GM19468 (cell line): ENCODE results near the gene BNC2.

Experiments used
- ATAC-seq: cut with Tn5 transposase; IDR thresholded peaks from one replicate; pipeline ENCODE4 v1.9.1; 2021; ENCODE audit warnings: mild to moderate bottlenecking, moderate library complexity, moderate number of reproducible peaks; ENCODE audit not compliant: unreplicated experiment; ENCODE audit errors: extremely low read depth

The BNC2 gene

DNA sequence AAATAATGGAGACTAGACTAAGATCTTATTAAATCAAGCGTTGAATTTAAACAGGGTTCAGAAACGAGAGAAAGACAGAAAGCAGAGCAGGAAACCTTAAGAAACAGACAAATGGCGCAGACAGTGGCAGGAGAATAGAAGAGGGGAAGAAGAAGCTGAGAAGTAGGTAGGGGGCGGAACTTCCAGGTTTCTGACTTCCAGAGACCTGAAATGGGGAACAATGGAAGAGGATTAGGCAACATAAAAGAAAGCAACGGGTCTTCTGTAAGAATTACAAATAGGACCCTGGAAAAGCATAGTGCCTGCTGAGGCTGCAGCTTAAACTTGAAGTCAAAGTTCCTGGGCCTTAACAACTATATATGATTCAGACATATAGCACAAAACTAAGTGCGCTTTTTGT, 101.7 kb downstream of the BNC2 start:
- ATAC-seq: no peak

- no peak for ATAC-seq
Measured at GRCh38 chr9:16767366-16767765, 103.1 kb downstream of the BNC2 start.

- no peak for ATAC-seq
Measured at GRCh38 chr9:16763946-16764345, 106.5 kb downstream of the BNC2 start.

DNA sequence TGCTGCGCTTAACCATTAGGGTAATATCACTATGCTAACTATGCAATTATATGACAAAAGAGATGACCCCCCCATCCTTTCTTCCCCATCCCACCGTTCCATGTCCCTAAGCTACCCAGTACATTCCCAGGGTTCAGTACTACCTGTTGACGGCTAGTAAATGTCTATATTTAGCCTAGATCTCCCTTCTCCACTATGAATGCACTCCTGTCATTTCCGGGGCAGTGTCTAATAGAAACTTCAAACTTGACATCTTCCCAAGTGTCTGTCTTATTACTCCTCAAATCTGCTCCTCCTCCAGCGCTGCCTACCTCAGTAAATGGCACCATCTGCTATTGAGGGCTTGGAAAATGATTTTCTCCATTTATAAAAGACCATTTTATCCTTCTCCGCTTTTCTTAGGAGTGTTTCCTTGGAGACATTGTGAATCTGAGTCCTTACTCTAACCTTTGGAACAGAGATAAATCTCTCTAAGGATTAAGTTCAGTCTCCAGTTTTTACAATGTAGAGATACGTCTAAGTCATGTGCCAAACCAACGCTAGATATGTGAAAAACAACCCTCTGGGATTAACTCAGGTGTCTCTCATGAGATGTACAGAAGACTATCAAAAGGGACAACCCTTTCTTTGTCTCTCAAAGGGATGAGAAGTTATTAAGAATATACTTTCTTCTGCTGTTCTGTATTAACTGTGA, 114.9 kb downstream of the BNC2 start:
- no peak for ATAC-seq

DNA sequence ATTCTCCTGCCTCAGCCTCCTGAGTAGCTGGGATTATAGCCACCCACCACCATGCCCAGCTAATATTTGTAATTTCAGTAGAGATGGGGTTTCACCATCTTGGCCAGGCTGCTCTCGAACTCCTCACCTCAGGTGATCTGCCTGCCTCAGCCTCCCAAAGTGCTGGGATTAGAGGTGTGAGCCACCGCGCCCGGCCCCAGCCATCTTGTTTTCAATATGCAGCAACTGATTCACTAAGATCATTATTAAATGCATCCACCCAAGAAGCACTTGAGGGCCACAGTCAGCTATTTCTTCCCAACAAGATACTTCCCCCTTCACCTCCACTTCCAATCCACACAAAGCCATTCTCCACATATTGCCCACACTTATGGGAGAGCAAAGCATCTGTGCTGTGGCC, 115.8 kb downstream of the BNC2 start:
- ATAC-seq: no peak

DNA sequence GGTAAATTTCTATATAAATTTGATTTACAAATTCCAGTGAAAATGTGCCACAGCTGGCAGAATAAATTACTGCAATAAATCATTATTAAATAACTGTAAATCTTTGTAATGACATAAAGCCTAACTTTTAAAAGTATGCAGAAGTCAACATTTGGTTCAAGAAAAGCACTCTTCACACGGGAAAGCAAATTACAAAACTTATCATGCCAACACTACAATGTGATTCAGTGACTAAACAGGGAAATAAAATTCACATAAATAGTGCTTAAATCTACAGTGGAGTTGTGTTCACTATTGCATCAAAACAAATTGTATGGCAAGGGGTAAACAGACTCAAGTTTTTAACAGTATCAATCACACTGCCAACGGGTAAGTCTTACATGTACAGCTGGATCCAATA, 117.2 kb downstream of the BNC2 start:
- ATAC-seq: no peak

DNA sequence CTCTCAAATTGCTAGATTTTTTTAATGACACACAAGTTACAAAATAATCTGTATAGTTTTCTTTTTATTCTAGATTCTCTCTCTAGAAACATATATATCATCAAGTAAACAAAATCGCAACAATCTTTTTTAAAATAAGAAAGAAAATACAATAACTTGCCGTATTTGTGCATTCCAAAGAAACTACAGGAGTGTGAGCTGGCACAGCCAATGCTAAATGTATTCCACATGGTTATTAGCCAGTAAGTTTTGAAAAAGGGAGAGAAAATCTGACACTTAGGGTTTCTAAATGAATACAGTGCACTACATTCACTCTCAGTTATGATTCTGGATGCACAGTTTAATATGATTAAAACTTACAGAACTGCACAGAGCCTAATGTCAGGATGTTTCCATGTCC, 117.9 kb downstream of the BNC2 start:
- no peak for ATAC-seq

GRCh38 chr9:16750553-16750952, 119.9 kb downstream of the BNC2 start:
- ATAC-seq: no peak

DNA sequence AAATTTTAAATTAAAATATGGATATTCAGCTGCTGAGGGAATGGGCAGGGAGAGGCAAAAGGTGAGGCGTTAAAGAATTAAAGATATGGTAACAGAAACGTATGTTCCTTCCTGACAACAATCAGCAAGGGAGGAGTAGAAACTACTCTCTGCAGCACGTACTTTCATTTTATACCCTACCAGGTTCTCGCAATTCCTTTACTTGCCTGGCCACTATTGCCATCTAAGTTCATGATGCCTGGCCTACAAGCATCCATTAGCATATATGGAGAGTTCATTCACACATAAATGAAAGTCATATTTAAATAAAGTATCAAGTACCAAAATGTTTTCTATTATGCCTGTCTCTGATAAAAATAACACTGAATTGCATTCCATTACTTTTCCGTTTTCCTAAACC, 125.1 kb downstream of the BNC2 start:
- no peak for ATAC-seq

- ATAC-seq: no peak
Measured at GRCh38 chr9:16744394-16744793, 126.1 kb downstream of the BNC2 start.

GRCh38 chr9:16743375-16743774, 127.1 kb downstream of the BNC2 start:
- ATAC-seq: no peak

GRCh38 chr9:16735001-16735400, 135.5 kb downstream of the BNC2 start:
- no peak for ATAC-seq

DNA sequence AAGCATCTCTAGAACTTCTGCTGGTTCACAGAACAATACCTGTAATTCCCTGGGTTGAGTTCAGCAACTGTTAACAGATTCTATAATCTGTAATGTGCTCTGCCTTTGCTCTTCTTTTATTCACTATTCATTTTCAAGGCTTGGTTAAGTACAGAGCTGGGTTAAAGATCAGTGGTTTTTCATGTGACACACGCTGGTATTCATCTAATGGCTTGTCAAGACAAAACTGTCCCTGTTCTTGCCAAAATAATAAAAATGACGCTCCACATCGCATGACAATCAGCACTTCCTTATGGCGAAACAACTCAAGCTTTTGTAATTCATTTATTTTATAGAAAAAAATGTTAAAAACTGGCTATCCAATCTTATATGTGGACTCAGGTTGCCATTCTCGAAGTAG, 137.9 kb downstream of the BNC2 start:
- ATAC-seq: no peak

- ATAC-seq: no peak
Measured at GRCh38 chr9:16730162-16730561, 140.3 kb downstream of the BNC2 start.

DNA sequence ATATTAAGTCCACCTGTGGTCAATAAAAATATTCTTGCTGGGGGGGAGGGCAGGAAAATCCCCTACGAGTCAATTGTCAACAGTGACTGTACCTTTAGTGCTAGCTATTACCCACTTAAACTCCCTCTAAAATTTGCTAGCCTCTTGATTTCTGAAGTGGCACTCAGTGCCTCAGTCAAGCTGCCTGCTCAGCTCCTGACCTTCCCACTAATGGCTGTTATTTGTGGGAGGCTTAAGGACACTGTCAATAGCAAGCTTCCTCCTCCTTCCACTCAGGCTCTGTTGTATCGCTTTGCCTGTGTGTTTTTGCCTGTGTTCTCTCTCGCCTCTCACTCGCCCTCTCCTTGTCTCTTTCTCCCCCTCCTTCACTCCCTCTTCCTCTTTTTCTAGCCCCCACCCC, 140.8 kb downstream of the BNC2 start:
- no peak for ATAC-seq

- no peak for ATAC-seq
Measured at GRCh38 chr9:16728137-16728508, 142.3 kb downstream of the BNC2 start.

- ATAC-seq: no peak
Measured at GRCh38 chr9:16727452-16728136, 142.9 kb downstream of the BNC2 start.

DNA sequence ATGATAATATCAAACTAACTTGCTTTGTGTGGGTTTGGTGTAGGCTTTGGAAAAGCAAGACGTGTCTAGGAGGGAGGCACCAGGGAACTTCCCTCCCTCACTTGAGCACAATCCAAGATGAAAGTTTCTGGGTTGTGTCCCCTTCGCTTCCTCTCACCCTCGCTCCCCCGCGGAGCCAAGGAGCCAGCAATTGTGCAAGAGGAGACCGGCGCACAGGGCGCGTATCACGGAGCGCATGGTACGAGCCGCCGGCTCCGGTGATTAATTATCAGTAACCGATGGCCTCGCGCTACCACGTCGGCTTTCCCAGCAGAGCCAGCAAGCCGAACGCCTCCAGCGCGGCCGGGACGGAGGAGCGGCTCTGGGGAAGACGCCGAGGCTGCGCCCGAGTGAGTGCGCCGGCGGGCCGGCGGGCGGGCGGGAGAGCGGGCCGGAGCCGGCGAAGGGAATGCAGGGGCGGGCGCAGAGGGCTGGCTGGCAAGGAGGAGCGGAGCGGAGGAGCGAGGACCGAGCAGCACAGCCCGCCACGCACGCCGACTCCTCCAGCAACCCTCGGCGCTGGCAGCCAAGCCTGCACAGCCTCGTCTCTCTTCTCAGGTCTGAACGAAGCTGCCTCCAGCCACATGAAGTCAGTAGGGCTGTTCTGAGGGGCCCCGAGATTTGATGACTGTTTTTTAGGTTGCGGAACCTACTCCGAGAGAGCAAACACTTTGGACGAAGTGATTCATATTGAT, 143.6 kb downstream of the BNC2 start:
- ATAC-seq: no peak

DNA sequence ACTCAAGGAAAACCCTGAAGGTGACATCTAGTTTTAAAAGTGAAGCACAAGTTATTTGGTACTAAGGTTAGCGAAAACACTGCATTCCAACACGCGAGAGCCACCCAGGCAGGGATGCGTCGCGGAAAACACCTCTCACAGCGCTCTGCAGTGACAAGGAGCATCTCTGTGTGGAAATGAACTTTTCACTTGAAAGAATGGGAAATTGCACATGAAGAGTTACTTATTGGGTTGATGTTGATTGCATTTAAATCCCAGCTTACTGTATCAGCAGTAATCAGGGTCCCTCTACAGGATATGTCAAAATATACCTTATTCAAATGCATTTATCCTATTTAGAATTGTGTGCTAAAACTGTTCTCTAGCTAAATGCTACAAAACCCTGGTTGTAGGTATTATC, 144.4 kb downstream of the BNC2 start:
- ATAC-seq: no peak

DNA sequence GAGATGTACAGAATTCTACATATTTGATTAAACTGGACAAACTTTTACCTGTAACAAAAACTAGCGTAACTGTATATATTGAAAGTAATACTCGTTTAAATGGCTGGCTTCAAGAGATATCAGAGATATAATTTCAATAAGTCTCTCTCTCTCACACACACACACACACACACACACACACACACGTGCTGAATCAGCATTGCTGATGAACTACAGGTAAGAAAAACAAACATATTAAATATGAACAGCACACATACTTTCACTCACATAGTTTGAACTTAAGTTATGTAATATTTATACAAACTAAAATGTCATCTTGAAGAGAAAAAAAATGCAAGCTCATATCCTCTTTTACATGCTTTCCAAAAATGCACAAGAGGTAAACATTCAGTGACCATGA, 145.4 kb downstream of the BNC2 start:
- ATAC-seq: no peak

- no peak for ATAC-seq
Measured at GRCh38 chr9:16721972-16722371, 148.5 kb downstream of the BNC2 start.
